HG02885 (cell line): ENCODE results near the gene KIF17.
"Not testable (repeated sequence)": the region's sequence is repeated elsewhere in the genome, so short reads cannot be mapped to it uniquely, and the experiment has no call there.

Experiments used
- ATAC-seq: cut with Tn5 transposase; IDR thresholded peaks from one replicate; pipeline ENCODE4 v1.9.1; 2021; ENCODE audit warnings: mild to moderate bottlenecking; ENCODE audit not compliant: unreplicated experiment, poor library complexity

Gene KIF17

GRCh38 chr1:20728371-20729154, 10.8 kb upstream of the KIF17 start:
- ATAC-seq = no peak

DNA sequence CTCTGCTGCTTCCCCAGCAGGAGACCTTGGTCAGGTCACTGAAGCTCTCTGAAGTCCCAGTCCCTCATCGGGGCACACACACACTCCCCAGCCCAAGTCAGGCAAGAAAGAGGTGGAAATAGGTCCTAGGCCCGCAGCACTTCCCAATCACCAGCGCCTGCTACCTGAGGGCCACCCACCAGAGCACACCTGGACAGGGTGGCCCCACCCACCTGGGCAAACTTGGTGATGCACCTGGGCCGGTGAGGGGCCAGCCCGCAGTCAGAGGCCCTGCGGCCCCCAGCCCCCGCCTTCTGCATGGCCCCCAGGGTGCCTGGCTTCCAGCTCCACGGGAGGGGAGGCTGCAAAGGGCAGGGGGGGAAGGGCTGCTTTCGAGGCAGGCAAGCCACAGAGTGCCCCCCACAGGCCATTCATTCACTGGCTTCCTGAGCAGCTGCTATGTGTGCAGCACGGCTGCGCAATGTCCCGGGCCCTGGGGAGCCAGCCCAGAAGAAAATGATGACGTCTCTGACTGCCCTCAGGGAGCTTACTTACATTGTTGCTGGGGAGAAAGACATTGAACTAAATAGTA, 10.0 kb upstream of the KIF17 start:
- ATAC-seq = no peak

DNA sequence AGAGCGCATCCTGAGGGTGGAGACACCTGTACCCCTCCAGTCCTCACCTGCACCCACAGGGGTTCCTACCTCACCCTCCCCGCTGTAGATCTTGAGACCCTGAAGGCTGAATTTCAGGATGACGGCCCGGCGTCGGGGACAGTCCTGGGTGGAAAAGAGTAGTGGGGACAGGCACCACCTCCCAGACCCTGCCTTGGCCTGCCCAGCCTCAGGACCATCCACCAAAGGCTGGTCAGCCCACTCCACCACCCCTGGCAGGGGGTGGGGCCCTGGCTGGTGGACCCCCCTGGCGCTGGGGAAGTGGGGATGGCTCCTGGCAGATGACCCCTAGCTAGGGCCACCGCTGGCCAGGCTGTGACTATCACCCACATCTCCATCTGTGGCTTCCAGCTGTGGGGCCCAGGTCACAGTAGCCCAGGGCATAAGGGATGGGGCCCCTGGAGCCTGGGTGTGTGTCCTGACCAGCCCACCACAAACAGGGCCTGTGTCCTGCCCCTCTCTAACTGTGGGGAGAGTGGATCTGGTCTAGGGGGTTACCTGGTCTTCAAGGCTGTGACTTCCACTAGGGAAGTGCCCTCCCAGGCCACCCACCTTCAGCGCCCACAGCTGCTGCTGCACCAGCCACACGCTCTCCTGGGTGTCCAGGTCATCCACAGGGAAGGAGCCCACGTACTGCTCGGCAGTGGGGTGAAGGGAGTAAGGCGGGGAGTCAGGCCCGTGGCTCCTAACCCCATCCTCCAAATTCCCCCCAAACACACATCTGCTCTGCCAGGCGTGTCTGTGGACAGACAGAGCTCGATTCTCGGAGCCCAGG, 9.3 kb upstream of the KIF17 start:
- no peak for ATAC-seq

GRCh38 chr1:20726118-20726911, 8.5 kb upstream of the KIF17 start:
- no peak for ATAC-seq

GRCh38 chr1:20725189-20726117, 7.6 kb upstream of the KIF17 start:
- ATAC-seq = no peak

- ATAC-seq = no peak
Observed at GRCh38 chr1:20724364-20725188, 6.8 kb upstream of the KIF17 start.

DNA sequence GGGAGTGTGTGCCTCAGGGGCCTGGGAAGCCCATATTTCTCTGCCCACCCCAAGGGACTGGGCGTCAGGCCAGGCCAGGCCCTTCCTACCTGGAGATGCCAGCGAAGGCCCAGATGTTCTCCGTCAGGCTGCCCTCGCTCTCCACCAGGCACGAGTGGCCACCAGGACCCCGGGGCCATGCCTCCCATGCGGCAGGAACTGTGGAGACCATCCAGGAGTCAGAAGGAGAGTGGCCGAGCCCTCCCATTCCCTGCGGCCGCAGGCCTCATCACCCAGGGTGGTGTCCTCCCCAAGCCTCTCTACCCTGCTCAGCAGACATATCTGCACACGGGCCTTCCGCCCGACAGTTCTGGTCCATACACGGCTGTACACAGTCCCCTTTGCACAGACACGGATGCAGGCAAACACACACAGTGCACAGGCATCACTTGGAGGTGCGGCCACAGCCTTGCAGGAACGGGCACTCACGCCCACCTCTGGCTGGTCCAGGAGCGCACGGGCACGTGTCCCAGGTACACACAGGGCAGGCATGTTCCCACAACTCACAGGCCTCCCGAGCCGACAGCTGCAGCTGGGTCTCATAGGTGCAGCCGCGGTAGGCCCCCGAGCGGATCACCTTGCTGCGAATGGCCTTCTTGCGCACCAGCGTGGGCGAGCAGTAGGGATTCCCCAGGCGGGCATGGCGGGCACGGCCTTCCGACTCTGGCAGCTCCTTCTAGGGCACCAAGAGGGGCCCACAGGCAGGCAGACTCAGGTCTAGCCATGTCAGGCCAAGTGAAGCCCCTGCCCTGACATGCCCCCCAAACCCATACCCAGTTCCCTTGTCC, 5.9 kb upstream of the KIF17 start:
- no peak for ATAC-seq

DNA sequence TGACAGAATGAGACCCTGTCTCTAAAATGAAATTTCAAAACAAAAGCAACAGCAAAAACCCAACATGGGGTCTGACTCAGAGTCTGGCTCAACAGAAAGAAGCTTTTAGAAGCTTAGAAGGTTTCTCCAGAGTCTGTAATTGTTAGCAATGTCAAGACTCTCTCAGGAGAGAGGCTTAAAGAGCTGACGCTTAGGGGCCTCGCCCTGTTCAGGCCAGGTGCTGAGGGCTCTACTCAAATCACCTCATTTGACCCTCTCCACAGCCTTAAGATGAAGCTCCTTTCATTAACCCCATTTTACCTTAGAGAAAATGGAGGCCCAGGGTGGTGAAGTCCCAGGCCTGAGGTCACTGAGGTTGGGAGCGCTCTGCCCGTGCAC, 5.3 kb upstream of the KIF17 start:
- no peak for ATAC-seq

DNA sequence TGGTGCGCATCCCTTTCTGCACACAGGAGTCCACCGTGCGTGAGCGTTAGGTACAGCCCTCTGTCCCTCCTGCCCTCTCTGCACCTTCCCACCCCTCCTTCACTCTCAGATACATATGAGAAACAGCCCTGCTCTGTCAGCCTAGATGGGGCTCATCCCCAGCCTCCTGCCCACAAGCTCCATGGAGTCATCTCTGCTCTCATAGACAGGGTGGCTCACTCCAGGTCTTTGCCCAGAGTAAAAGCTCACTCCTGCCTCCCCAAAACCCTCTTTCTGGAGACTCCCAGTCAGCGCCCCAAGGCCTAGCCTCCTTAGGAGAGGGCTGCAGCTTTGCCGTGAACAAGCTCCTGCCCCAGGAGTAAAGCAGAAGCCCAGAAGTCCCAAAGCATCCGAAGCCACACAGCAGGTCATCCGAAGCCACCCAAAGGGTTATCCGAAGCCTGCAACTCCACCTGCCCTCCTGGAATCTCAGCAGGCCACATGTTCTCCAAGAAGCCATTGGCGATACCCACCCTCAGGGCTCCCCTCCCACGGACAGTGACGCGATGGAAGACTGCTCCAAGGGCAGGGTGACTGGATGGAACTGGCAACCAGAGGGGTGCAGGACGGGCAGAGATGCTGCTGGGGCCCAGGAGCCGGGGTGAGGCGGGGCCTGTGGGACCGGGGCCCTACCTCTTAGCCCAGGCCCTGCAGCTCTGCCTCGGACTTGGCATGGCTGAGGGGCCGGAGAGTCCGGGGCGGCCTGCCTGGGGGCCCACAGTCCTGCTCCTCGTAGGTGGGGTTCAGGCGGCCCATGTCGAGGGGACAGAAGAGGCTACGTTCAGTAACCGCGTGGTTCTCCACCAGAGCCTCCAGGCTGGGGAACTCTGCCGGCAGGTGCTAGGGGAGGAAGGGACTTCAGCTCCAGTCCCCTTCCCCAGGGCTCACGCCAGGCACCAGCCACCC, 3.6 kb upstream of the KIF17 start:
- no peak for ATAC-seq

GRCh38 chr1:20720631-20721091, 2.9 kb upstream of the KIF17 start:
- ATAC-seq = no peak

GRCh38 chr1:20719871-20720620, 2.2 kb upstream of the KIF17 start:
- ATAC-seq = no peak

DNA sequence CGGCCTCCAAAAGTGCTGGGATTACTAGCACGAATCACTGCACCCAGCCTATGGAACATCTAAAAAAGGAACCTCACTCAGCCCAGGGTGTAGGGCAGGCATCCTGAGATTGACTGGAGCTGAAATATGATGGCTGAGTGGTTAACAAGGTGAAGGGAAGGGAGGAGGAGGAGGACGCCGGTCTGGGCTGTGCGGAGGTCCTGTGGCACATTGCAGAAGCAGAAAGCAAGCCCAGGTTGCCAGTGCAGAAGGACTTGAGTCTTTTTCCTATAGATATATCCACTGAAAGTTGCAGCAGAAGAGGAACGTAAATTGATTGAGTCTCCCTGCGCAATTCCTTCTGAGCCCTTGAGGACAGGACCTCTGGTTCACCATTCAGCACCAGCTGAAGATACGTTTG, 1.5 kb upstream of the KIF17 start:
- no peak for ATAC-seq

DNA sequence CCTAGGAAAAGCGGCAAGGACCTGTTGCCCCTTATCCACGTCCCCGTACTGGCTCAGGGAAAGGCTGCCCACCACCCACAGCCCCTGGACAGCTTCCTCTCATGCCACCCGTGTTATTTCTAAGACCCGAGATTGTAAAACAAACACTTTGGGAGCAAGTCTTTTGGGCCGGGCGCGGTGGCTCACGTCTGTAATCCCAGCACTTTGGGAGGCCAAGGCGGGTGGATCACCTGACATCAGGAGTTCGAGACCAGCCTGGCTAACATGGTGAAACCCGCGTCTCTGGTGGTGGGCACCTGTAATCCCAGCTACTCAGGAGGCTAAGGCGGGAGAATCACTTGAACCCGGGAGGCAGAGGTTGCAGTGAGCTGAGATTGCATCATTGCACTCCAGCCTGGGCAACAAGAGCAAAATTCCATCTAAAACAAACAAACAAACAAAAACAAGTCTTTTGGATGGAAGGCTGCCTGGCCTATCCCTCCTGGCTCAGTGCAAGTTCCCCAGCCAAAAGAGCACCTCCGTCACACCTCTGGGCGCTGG, 606 bp upstream of the KIF17 start:
- not testable (repeated sequence) for ATAC-seq

DNA sequence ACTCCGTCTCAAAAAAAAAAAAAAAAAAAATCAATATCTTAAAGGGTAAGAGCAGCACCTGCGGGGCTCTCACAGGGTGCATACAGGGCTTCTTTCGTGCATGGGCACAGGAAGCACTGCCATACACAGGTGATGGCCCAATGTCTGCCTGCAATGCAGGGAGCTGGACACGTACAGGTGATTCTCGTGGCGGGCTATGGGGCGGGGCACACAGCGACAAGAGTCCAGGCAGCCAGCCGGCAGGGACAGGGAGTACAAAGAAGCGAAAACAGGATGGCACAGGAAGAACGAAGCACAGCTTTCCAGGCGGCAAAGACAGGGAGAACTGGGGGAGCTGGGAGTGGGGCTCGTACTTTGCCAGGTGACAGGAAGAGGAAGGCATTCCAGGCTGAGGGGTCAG, 1.6 kb downstream of the KIF17 start:
- no peak for ATAC-seq

- ATAC-seq = no peak
Observed at GRCh38 chr1:20715406-20715805, 2.4 kb downstream of the KIF17 start.

GRCh38 chr1:20713440-20713839, 4.4 kb downstream of the KIF17 start:
- ATAC-seq = no peak
